Stimulated activated CD4-positive, alpha-beta T cell treated with anti-CD3 and anti-CD28 coated beads, Interleukin-2, amount 100 ng/mL, for 24 hours (primary cell): ENCODE results near the gene ITSN1.
"Not testable (repeated sequence)": the region's sequence is repeated elsewhere in the genome, so short reads cannot be mapped to it uniquely, and the experiment has no call there.

Source experiments
- DNase-seq, 2 donors: peaks; one replicate each; pipeline ENCODE4 v3.0.0-alpha.2; 2020

Gene ITSN1

GRCh38 chr21:33684068-33684467 is 41.8 kb downstream of the ITSN1 start:
- no peak for DNase-seq

GRCh38 chr21:33684923-33685560 is 42.7 kb downstream of the ITSN1 start:
- no peak for DNase-seq

GRCh38 chr21:33685613-33686197 is 43.4 kb downstream of the ITSN1 start:
- DNase-seq = no peak

GRCh38 chr21:33686386-33686785 is 44.1 kb downstream of the ITSN1 start:
- DNase-seq = no peak

GRCh38 chr21:33687634-33688033 is 45.3 kb downstream of the ITSN1 start:
- no peak for DNase-seq

GRCh38 chr21:33688353-33688752 is 46.1 kb downstream of the ITSN1 start:
- DNase-seq = no peak

- DNase-seq = no peak
These were observed 48.6 kb downstream of the ITSN1 start for GRCh38 chr21:33690874-33691273.

GRCh38 chr21:33691945-33692603 is 49.8 kb downstream of the ITSN1 start:
- no peak for DNase-seq

GRCh38 chr21:33695813-33696212 is 53.5 kb downstream of the ITSN1 start:
- DNase-seq = no peak

GRCh38 chr21:33696465-33696864 is 54.2 kb downstream of the ITSN1 start:
- DNase-seq = no peak

- no peak for DNase-seq
These were observed 56.0 kb downstream of the ITSN1 start for GRCh38 chr21:33698087-33698860.

GRCh38 chr21:33699277-33699676 is 57.0 kb downstream of the ITSN1 start:
- no peak for DNase-seq

- DNase-seq = no peak
These were observed 58.2 kb downstream of the ITSN1 start for GRCh38 chr21:33700491-33700890.

GRCh38 chr21:33703750-33704606 is 61.7 kb downstream of the ITSN1 start:
- no peak for DNase-seq

- no peak for DNase-seq
These were observed 65.5 kb downstream of the ITSN1 start for GRCh38 chr21:33707846-33708245.

GRCh38 chr21:33708874-33709273 is 66.6 kb downstream of the ITSN1 start:
- no peak for DNase-seq

GRCh38 chr21:33712022-33712803 is 69.9 kb downstream of the ITSN1 start:
- DNase-seq = no peak

GRCh38 chr21:33721081-33721480 is 78.8 kb downstream of the ITSN1 start:
- no peak for DNase-seq

GRCh38 chr21:33729139-33729538 is 86.8 kb downstream of the ITSN1 start:
- DNase-seq = not testable (repeated sequence)

GRCh38 chr21:33729641-33730040 is 87.3 kb downstream of the ITSN1 start:
- no peak for DNase-seq

GRCh38 chr21:33731447-33731846 is 89.1 kb downstream of the ITSN1 start:
- no peak for DNase-seq

GRCh38 chr21:33732038-33732437 is 89.7 kb downstream of the ITSN1 start:
- DNase-seq = no peak
